NCI-H1436 treated with DMSO at 0.1 percent for 48 hours (cell line): ENCODE data around the gene PTCD1.
"Not testable (repeated sequence)": the region's sequence is repeated elsewhere in the genome, so short reads cannot be mapped to it uniquely, and the experiment has no call there.

ENCODE experiments used
- DNase-seq: peaks from one replicate; lab custom pipeline; 2025; lab: John Stamatoyannopoulos, UW

The PTCD1 gene

DNA sequence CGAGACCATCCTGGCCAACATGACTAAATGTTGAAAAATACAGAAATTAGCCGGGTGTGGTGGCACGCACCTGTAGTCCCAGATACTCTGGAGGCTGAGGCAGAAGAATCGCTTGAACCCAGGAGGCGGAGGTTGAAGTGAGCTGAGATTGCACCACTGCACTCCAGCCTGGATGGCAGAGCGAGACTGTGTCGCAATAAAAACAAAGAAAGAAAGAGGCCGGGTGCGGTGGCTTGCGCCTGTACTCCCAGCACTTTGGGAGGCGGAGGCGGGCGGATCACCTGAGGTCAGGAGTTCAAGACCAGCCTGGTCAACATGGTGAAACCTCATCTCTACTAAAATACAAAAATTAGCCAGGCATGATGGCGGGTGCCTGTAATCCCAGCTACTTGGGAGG lies 51.4 kb downstream of the PTCD1 start:
- not testable (repeated sequence) for DNase-seq

DNA sequence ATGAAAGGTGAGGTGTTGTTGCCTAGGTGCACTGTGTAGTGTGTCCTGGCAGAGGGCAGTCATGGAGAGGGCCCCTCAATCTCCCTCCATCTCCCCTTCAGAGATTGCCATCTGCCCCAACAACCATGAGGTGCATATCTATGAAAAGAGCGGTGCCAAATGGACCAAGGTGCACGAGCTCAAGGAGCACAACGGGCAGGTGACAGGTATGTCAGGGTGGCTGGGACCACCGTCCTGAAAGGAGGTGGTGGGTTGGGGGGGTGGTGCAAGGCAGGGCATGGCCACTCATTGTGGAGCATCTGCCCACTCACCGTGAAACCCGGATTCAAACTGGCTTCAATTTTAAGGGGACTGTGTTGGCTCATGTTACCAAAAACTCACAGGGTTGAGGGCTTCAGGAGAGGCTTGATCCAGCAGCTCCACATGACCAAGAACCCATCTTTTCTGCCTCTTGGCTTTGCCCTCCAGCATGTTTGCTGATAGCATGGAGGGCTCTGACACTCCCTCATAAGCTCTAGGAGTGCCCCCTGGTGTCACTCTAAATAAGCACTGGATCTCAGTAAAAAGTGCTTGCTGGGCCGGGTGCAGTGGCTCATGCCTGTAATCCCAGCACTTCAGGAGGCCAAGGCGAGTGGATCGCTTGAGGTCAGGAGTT lies 51.9 kb downstream of the PTCD1 start:
- no peak for DNase-seq

DNA sequence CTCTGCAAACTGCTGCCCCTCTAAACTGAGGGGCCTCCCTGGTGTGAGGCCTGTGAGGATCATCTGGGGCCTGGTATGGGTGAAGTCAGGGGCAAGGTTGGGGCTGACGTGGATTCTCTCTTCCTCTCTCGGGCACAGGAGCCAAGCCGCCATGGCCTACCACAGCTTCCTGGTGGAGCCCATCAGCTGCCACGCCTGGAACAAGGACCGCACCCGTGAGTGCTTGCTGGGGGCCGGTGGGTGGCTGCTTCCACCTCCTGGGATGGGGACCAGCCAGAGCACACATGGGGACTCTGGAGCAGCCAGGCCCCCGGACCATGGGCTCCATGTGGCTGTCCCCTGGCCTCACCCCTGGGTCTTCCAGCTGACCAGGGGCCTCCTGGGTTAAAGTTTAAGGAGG lies 53.0 kb downstream of the PTCD1 start:
- DNase-seq = no peak

DNA sequence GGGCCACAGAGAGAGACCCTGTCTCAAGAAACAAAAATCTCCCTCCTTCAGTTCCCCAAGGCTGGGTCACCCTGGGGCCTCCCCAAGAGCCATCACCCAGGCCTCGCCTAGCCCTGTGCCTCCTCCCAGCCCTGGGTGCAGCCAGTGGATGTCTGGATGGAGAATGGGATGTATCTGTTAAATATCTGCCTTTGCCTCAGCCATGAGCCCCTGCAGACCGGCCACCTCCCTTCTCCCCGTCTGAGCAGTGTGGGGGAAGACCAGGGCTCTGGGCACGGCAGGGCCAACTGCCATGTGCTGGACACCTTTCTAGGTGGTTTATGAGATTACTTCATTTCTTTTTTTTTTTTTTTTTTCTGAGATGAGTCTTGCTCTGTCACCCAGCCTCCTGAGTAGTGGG lies 54.1 kb downstream of the PTCD1 start:
- DNase-seq = no peak

DNA sequence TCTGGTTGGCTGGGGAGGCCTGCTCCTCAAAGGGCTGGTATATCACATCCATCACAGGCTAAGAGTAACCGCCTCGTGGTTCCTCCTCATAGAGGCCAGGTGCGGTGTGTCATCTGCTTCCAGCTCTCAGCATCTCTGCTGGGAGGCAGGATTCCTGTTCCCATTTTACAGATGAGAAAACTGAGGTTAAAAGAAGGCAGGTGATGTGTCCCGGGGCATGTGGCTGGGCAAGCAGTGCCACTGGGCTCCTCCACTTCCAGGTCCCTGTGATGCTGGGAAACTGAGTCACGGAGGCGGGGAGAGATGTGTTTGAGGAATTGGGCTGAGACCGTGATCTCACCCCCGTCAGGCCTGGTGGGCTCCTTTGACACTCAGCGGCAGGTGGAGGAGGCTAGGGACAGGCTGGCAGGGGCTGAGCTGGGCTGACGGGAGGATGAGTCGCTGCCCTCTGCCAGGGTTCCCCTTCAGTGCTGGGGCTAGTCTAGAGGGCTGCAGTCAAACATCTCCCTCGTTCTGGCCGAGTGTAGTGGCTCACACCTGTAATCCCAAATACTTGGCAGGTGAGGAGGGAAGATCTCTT lies 54.7 kb downstream of the PTCD1 start:
- DNase-seq = no peak

DNA sequence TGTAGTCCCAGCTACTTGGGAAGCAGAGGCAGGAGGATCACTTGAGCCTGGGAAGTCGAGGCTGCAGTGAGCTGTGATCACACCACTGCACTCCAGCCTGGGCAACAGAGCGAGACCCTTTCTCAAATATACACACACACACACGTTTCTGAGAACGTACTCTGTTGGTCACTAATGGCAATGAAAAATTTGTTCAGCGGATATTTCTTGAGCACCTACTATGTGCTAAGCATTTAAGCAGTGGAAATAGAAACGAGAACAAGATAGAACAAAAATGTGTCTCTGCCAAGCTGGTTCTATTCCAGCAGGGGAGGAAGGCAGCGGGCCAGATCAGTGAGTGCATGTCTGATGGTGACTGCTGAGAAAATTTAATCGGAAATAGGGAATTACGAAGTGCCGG lies 55.4 kb downstream of the PTCD1 start:
- DNase-seq = no peak

DNA sequence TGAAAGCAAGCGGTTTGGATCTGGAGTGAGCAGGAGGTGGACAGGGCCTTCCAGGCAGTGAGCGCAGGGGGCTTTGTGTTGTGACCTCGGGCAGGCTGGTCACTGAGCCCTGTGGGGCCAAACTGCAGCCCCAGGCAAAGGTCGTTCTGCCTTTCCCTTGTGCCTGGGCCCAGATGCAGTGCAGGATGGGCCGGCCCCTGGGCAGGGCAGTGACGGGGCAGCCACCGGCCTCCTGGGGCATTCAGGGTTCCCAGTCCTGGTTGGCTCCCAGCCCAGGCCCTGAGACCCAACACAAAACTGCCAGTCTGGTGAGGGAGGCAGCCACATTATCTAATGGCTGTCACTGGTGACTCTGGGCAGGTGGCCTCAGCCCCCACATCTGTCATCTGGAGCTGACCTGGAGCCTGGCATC lies 56.9 kb downstream of the PTCD1 start:
- DNase-seq = no peak

DNA sequence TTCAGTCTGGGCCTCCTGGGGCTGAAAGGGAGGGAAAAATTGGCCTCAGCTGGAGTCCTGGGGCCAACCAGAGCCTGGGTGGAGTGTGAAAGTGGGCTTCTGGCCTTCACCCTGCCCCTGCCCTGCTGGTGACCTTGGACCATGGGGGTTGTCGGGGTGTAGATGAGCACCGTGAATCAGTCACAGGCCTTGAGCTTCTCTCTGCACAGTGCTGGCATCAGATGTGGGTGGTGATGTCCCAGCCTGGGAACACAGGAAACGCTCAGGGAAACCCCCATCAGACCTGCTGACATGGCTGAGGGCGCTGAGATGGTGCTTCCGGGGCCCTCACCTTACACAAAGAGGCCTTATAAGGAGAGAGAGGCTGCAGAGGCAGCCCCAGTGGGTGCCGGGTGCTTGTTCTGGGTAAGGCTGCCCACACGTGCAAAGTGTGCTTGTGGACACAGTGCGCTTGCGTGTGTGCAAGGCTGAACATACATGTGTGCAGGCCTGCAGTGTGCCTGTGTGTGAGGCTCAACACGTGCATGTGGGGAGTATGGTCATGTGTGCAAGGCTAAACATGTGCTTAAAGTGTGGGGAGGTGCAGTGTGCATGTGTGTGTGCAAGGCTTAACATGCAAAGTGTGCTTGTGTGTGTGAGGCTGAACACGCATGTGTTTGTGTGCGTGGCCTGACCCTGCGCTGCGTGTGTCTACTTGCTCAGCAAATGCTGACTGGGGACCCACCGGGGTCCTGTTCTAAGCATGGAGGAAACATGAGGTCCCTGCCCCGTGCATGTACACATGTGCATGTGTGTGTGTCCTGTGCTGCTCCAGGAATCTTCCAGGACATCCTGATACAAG lies 57.6 kb downstream of the PTCD1 start:
- no peak for DNase-seq

DNA sequence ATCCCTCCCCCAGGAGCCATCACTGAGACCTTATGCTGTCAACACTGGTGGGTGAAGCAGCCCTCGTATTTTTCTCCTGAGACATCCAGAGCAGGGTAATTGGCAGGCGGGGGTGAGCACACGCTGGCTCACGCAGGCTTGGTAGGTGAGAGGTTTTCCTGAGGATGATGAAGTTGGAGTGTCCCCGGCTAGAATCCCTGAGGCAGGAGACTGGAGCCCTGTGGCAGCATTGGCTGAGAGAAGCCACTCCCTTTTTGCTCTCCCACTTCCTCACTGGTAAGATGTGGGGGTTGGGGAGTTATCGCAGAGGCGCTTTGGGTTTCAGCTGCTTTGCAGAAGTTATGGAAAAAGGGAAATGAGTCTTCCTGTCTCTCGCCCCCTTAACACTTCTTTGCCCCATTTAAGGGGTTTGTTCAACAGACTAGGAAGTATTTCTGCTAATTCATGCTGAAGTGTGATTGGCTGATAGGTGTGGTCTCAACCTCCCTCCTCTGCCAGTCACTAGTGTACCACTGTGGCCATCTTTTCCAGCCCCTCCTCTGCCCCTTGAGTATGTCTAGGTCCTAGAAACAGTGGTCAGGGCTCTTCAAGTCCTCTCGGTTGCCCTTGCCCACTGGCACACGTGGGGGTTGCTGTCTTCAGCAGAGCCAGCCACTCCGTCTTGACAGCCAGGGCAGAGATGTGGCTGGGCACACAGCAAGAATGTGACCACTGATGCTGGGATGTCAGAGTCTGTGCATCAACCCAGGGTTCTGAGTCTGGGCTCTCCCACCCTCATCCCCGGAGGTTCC lies 58.4 kb downstream of the PTCD1 start:
- DNase-seq = no peak

DNA sequence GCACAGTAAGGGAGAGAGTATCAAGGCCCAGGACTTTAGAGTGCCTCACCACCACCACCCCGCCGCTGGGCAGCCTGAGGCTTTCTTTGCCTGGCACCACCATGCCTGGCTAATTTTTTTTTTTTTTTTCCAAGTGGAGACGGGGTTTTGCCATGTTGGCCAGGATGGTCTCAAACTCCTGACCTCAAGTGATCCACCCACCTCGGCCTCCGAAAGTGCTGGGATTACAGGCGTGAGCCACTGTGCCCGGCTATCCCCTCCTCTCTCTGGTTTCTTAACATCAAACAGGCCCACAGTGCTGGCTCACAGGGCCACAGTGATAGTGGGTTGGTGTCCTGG lies 58.9 kb downstream of the PTCD1 start:
- not testable (repeated sequence) for DNase-seq

DNA sequence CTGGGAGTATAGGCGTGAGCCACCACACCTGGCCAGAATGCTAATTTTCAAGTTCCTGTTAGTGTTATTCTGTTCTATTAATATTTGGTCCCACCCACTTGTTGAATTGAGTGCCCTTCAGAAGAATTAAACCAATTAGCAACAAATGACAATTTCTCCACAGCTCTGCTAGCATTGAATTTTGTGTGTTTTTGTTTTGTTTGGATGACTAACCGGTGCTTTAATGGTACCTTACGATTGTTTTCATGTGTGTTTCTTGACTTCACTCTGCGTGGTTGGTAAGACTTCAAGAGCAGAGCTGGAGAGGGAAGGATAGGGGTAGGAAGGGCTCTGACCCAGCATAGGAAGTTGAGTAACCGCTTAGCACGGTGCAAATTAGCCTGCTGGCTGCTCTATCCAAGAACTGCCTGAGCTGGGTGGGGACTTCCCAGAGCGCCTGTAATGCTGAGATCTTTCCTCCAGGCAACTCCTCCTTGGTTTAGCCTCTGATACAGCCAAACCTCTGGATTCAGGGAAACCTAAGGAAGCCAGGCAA lies 59.5 kb downstream of the PTCD1 start:
- no peak for DNase-seq

DNA sequence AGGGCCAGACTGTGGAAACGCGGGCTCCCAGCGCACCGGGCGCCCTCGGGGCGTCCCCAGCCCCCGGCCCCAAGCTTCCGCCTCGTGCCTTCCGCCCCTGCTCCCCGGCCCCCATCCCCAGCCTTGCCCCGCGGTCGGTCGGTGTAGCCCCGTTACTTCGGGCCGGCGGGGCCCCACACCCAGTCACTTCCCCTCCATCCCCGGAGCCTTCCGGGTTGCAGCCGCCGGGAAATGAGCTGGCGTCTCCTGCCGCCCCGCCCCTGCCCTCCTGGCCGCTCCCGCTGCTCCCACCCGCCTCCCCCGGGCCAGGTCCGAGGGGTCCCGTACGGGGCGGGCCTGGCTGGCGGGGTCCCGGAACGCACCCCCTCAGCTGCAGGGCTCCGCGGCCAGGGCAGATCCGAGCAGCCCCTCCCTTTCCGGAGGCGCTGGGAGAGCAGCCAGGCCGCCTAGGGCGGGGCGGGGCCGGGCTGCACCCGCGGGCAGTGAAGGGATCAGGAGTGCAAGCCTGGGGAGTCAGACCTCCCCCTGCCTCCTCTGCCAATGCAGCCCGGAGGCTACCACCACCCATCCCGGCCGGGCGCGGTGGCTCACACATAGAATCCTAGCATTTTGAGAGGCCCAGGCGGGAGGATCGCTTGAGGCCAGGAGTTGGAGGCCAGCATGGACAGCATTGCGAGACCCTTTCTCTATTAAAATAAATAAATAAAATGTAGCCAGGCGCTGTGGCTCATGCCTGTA lies 63.4 kb downstream of the PTCD1 start:
- no peak for DNase-seq

DNA sequence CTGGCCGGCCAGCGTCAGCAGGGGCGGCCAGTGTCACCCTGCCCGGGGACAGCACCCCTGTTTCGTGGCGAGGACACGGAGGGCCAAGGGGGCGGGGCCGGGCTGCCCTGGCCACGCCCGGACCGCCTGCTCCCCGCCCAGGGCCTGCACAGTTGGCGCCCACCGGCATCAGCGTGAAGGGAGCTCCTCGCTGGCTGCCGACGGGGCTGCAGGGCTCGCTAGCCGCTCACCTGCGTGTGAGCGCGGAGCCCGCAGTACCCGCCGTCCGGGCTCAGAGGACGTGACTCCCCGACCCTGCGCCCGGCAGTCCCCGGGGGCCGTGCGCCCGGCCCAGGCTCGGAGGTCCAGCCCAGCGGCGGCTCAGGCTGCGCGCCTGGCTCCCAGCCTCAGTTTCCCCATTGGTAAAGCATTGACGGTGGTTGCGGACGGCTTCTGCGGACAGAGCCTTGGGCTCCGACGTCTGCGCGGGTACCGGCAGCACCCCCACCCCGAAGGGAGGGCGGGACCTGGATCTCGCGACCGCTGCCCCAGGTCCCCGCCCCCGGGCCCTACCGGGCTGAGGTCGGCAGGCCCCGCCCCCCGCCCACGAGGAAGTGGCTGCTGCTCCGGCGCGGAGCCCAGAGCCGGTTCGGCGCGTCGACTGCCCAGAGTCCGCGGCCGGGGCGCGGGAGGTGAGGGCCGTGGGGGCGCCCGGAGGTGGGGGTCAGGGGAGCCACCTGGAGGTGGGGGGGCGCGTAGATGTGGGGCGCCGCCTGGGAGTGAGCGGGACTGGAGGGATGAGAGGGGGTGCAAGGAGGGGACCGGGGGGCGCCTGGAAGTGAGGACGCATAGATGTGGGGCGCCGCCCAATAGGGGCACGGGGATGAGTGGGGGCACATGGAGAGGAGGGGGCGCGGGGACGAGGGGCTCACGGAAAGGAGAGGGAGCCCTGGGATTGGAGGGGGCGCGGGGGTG lies 64.2 kb downstream of the PTCD1 start, which contains the start of gene ARPC1B:
Gene ARPC1B (plus strand): TSS at position 620 of the 954 bp plus-strand sequence. CDS start 10,985 bp downstream, outside the sequence.
- DNase-seq = no peak

DNA sequence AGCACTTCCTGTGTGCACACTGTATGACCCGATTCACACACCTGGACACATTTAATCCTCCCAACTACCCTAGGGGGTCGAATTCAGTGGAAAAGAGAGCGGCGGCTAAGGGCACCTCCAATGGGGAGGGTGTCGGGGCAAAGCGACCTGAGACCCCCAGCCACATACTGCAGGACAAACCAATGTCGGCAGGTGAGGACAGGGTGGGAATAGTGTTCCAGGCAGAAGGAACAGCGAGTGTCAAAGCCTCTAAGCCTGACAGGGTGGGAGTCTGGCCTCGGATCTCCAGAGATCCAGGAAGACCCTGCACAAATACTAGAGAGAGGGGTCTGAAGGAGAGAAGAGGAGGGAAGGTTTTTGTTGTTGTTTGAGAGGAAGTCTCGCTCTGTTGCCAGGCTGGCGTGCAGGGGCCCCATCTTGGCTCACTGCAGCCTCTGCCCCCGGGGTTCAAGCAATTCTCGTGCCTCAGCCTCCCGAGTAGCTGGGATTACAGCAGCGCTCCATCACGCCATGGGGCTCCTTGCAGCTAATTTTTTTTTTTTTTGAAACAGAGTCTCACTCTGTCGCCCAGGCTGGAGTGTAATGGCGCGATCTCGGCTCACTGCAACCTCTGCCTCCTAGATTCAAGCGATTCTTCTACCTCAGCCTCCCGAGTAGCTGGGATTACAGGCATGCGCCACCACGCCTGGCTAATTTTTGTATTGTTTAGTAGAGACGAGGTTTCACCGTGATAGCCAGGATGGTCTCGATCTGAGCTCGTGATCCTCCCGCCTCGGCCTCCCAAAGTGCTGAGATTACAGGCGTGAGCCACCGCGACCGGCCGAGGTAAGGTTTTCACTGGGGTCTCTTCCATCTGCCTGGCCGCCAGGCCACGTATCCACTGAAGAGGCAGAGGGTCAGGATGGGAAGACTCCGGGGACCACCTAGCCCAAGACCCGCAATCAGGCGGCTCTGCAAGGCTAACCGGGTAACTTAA lies 65.2 kb downstream of the PTCD1 start:
- no peak for DNase-seq

DNA sequence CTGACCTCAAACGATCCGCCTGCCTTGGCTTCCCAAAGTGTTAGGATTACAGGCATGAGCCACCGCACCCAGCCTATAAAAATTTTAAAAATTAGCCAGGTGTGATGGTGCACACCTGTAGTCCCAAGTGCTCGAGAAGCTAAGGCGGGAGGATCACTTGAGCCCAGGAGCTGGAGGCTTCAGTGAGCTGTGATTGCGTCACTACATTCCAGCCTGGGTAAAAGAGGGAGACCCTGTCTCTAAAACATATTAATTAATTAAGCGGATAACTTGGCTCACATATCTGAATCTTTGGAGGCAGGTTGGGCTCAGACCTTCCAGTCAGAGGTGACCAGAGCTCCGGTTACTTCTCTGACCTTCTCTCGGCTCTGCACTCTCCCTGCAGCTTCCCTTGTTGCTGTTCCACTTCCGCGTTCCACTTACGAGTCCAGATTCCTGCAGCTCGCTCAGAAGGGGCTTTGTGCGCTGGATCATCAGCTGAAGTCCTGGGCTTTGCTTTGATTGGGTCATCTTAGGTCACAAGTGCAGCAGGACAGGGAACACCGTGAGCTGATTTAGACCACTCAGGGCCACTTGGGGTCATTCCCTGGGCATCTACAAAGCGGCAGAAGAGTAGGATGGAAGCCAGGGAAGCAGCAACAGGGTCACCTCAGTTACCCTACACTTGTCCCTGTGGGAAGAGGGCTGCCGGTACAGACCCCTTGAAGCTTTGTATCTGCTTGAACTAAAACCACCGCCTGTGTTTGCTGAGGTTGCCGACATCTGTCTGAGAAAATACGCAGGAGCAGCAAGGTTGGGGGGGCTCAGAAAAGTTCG lies 66.1 kb downstream of the PTCD1 start:
- DNase-seq = no peak

DNA sequence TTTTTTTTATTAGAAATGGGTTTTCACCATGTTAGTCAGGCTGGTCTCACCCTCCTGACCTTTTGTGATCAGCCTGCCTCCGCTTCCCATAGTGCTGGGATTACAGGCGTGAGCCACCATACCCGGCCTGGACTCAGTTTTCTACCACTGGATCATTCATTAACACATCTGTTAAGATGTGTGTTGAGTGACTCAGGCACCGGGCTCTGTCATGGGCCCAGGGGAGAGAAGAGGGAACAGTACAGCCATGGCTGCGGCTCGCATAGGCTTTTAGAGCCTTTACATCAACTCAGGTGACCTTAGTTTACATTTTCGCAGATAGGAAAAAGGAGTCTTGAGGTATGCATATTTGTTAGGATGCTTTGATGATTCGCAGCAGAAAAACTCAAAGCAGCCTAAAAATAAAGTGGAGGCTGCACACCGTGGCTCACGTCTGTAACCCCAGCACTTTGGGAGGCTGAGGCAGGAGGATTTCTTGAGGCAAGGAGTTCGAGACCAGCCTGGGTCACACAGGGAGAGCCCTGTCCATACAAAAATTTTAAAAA lies 67.2 kb downstream of the PTCD1 start:
- no peak for DNase-seq

DNA sequence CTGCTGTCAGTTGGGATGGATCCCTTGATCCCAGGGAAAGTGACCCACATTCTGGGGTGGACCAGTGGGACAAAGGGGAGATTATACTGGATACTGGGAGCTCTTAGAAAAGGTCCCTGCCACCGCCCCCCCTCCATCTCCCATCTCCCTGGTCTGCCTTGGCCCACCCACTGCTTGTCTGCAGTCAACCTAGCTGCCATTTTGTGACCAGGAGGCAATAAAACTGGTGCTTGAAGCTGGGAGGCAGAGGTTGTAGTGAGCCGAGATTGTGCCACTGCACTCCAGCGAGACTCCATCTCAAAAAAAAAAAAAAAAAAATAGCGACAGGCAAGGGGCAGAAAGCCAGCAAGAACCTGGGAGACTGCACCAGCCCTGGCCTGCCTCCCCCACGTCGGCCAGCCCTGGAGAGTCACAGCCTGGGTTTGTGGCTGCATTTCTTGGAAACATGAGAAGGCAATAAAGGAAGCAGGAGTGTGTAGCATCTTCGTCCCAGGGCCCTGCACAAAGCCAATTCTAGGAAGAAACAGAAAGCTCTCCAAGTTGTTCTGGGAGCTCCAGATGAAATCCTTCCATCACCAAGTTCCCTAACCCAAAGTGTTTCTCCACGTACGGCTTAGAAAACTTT lies 68.7 kb downstream of the PTCD1 start:
- DNase-seq = no peak
